Central memory CD8-positive, alpha-beta T cell (primary cell): Measurements from ENCODE around the gene TJP3.
"Not testable (repeated sequence)": the region's sequence is repeated elsewhere in the genome, so short reads cannot be mapped to it uniquely, and the experiment has no call there.

Experiments used
- ATAC-seq: fragments of 150-1000 bp; cut with Tn5 transposase; replicated peaks from 2 replicates; pipeline ENCODE4 v1.10.0; 2022; ENCODE audit warnings: mild to moderate bottlenecking, moderate FRiP score, moderate number of reproducible peaks; ENCODE audit not compliant: poor library complexity, severe bottlenecking; ENCODE audit errors: extremely low read depth
- DNase-seq, 2 donors: peaks; one replicate each; pipeline ENCODE4 v3.0.0; 2021; ENCODE audit warnings: low spot score in 2 of 2
- H3K27ac Mint-ChIP-seq: one replicate; pipeline ENCODE4 v1.8.0; 2022; ENCODE audit warnings: low read depth, mild to moderate bottlenecking, moderate library complexity, mixed read lengths
- H3K27me3 Mint-ChIP-seq: one replicate; pipeline ENCODE4 v1.8.0; 2022; ENCODE audit warnings: mixed read lengths
- H3K36me3 Mint-ChIP-seq: one replicate; pipeline ENCODE4 v1.8.0; 2022; ENCODE audit warnings: mild to moderate bottlenecking, moderate library complexity, mixed read lengths; ENCODE audit not compliant: insufficient read depth
- H3K4me1 Mint-ChIP-seq: one replicate; pipeline ENCODE4 v1.8.0; 2022; ENCODE audit warnings: mixed read lengths
- H3K4me3 Mint-ChIP-seq: one replicate; pipeline ENCODE4 v1.8.0; 2022; ENCODE audit warnings: mild to moderate bottlenecking, moderate library complexity, mixed read lengths
- H3K9me3 Mint-ChIP-seq: one replicate; pipeline ENCODE4 v1.8.0; 2022; ENCODE audit warnings: mixed read lengths

The TJP3 gene

GRCh38 chr19:3737487-3738205 is 29.5 kb downstream of the TJP3 start:
- Mint-ChIP-seq H3K27ac (peak overlapping the region; percentile 66), H3K27me3 (no peaks in the 10 kb centered on the region), H3K36me3 (no peaks in the 10 kb centered on the region), H3K9me3 (no peaks in the 10 kb centered on the region), H3K4me1 (no peaks in the 10 kb centered on the region), H3K4me3 (no peak overlapping the region)
- ATAC-seq (no peak), DNase-seq (no peak)

DNA sequence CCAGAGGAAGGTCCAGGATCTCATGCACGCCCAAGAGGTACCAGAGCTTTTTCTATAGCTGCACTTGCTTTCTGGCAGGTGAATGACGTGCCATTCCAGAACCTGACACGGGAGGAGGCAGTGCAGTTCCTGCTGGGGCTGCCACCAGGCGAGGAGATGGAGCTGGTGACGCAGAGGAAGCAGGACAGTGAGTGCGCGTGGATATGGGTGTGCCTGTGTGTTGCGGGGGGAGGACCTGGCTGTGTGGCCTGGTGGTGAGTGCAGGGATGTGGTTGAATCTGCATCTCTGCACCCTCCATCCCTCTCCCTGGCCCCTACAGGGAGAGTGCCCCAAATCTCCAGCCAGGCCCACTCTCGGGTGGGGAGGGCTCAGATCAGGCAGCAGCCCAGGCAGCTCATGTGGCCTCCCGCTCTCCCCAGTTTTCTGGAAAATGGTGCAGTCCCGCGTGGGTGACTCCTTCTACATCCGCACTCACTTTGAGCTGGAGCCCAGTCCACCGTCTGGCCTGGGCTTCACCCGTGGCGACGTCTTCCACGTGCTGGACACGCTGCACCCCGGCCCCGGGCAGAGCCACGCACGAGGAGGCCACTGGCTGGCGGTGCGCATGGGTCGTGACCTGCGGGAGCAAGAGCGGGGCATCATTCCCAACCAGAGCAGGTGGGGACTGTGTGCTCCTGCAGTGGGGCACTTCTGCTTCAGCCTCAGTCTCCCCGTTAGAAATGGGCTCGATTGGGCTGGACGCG is 30.5 kb downstream of the TJP3 start:
- no peak overlapping the region for H3K27ac Mint-ChIP-seq
- no peaks in the 10 kb centered on the region for H3K9me3 Mint-ChIP-seq
- no peaks in the 10 kb centered on the region for H3K27me3 Mint-ChIP-seq
- H3K4me3 Mint-ChIP-seq: no peak overlapping the region
- H3K36me3 Mint-ChIP-seq: no peaks in the 10 kb centered on the region
- H3K4me1 Mint-ChIP-seq: no peaks in the 10 kb centered on the region
- ATAC-seq (no peak), DNase-seq (no peak)

DNA sequence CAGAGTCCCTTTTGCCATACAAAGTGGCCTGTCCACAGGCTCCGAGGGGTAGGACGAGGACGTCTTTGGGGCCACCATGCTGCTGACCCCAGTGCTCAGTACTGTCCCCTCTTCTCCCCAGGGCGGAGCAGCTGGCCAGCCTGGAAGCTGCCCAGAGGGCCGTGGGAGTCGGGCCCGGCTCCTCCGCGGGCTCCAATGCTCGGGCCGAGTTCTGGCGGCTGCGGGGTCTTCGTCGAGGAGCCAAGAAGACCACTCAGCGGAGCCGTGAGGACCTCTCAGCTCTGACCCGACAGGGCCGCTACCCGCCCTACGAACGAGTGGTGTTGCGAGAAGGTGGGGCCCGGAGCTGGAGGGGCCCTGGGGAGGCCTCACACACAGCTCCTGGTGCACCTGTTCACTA is 32.2 kb downstream of the TJP3 start:
- ATAC-seq: no peak
- H3K9me3 Mint-ChIP-seq: no peaks in the 10 kb centered on the region
- H3K4me1 Mint-ChIP-seq: no peaks in the 10 kb centered on the region
- no peaks in the 10 kb centered on the region for H3K36me3 Mint-ChIP-seq
- H3K27ac Mint-ChIP-seq: no peak overlapping the region
- no peak overlapping the region for H3K4me3 Mint-ChIP-seq
- H3K27me3 Mint-ChIP-seq: no peaks in the 10 kb centered on the region
- DNase-seq: no peak

DNA sequence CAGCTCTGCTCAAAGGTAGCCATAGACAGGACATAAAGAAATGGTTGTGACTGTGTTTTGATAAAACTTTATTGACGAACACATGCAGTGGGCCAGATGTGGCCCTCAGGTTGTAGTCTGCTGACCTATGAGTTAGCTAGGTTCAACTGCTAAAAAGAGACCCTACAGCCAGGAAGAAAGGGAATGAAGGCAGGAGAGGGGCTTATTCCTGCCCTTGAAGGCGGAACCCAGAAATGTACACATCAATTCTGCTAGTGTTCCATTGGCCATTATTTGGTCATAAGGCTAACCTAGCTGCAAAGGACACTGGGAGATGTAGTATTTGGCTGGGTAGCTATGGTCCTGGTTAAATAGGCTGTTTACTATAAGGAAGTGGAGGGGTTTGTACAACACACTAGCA is 35.3 kb downstream of the TJP3 start:
- no peaks in the 10 kb centered on the region for H3K36me3 Mint-ChIP-seq
- DNase-seq (no peak), ATAC-seq (no peak)
- no peak overlapping the region for H3K27ac Mint-ChIP-seq
- H3K27me3 Mint-ChIP-seq: no peaks in the 10 kb centered on the region
- H3K9me3 Mint-ChIP-seq: no peaks in the 10 kb centered on the region
- H3K4me3 Mint-ChIP-seq: no peak overlapping the region
- no peaks in the 10 kb centered on the region for H3K4me1 Mint-ChIP-seq

GRCh38 chr19:3745363-3746045 is 37.3 kb downstream of the TJP3 start:
- Mint-ChIP-seq H3K9me3 (no peaks in the 10 kb centered on the region), H3K27me3 (no peaks in the 10 kb centered on the region), H3K4me1 (no peaks in the 10 kb centered on the region), H3K4me3 (no peak overlapping the region), H3K36me3 (peaks cover 2% of the 10 kb centered on the region), H3K27ac (no peak overlapping the region)
- no peak for DNase-seq
- ATAC-seq: no peak

DNA sequence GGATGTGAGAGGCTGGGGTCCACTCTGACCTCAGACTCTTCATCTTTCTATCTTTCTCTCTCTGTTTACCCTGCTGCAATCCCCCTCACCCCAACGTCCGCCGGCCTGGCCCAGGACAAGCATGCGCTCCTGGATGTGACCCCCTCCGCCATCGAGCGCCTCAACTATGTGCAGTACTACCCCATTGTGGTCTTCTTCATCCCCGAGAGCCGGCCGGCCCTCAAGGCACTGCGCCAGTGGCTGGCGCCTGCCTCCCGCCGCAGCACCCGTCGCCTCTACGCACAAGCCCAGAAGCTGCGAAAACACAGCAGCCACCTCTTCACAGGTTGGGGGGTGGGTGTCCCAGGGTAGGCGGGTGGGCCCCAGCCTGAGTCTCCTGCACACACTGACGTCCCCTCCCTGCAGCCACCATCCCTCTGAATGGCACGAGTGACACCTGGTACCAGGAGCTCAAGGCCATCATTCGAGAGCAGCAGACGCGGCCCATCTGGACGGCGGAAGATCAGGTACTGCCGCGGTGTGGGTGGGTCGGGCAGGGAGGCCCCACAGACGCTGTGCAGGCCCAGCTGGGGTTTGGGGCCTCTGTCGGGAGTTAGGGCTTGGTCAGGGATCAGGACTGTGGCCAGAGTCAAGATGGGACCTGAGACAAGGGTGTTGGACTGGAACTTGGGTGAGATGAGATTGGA is 38.3 kb downstream of the TJP3 start:
- H3K36me3 Mint-ChIP-seq: peaks cover 7% of the 10 kb centered on the region
- H3K27ac Mint-ChIP-seq: peak overlapping the region; percentile 46
- no peaks in the 10 kb centered on the region for H3K9me3 Mint-ChIP-seq
- no peaks in the 10 kb centered on the region for H3K4me1 Mint-ChIP-seq
- ATAC-seq (no peak), DNase-seq (no peak)
- H3K27me3 Mint-ChIP-seq: no peaks in the 10 kb centered on the region
- H3K4me3 Mint-ChIP-seq: no peak overlapping the region

- DNase-seq: no peak
- no peaks in the 10 kb centered on the region for H3K4me1 Mint-ChIP-seq
- no peaks in the 10 kb centered on the region for H3K27me3 Mint-ChIP-seq
- H3K27ac Mint-ChIP-seq: no peak overlapping the region
- no peak overlapping the region for H3K4me3 Mint-ChIP-seq
- no peaks in the 10 kb centered on the region for H3K9me3 Mint-ChIP-seq
- no peak for ATAC-seq
- peaks cover 7% of the 10 kb centered on the region for H3K36me3 Mint-ChIP-seq
Measured at GRCh38 chr19:3748965-3749364, 40.8 kb downstream of the TJP3 start.

GRCh38 chr19:3750211-3750610 is 42.0 kb downstream of the TJP3 start:
- Mint-ChIP-seq H3K9me3 (no peaks in the 10 kb centered on the region), H3K27me3 (no peaks in the 10 kb centered on the region), H3K4me3 (no peak overlapping the region), H3K27ac (no peak overlapping the region), H3K4me1 (peaks cover 6% of the 10 kb centered on the region), H3K36me3 (peaks cover 12% of the 10 kb centered on the region)
- DNase-seq (no peak), ATAC-seq (no peak)

DNA sequence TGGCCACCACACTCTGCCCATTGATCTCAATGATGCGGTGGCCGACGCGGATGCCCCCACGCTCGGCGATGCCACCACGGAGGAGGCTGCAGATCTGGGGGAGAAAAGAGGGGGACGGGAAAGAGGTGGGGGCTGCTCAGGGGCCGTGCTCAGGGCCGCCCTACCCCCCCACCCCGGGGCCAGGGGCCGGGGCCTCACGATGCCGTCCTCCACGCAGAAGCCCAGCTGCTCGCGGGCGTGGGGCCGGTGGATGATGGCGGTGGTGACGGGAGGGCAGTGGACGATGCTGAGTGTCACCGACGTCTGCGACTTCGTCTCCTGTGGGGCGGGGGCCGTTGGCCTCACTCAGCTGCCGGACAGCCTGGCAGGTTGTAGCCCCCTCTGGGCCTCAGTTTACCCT is 43.1 kb downstream of the TJP3 start:
- H3K36me3 Mint-ChIP-seq: peaks cover 13% of the 10 kb centered on the region
- ATAC-seq (no peak), DNase-seq (no peak)
- peaks cover 13% of the 10 kb centered on the region for H3K4me1 Mint-ChIP-seq
- no peaks in the 10 kb centered on the region for H3K9me3 Mint-ChIP-seq
- H3K27ac Mint-ChIP-seq: no peak overlapping the region
- no peaks in the 10 kb centered on the region for H3K27me3 Mint-ChIP-seq
- no peak overlapping the region for H3K4me3 Mint-ChIP-seq

- Mint-ChIP-seq H3K4me3 (no peak overlapping the region), H3K9me3 (no peaks in the 10 kb centered on the region), H3K36me3 (peaks cover 16% of the 10 kb centered on the region), H3K4me1 (peaks cover 13% of the 10 kb centered on the region), H3K27me3 (no peaks in the 10 kb centered on the region), H3K27ac (no peak overlapping the region)
- DNase-seq (no peak), ATAC-seq (no peak)
Measured at GRCh38 chr19:3752492-3752891, 44.3 kb downstream of the TJP3 start.

DNA sequence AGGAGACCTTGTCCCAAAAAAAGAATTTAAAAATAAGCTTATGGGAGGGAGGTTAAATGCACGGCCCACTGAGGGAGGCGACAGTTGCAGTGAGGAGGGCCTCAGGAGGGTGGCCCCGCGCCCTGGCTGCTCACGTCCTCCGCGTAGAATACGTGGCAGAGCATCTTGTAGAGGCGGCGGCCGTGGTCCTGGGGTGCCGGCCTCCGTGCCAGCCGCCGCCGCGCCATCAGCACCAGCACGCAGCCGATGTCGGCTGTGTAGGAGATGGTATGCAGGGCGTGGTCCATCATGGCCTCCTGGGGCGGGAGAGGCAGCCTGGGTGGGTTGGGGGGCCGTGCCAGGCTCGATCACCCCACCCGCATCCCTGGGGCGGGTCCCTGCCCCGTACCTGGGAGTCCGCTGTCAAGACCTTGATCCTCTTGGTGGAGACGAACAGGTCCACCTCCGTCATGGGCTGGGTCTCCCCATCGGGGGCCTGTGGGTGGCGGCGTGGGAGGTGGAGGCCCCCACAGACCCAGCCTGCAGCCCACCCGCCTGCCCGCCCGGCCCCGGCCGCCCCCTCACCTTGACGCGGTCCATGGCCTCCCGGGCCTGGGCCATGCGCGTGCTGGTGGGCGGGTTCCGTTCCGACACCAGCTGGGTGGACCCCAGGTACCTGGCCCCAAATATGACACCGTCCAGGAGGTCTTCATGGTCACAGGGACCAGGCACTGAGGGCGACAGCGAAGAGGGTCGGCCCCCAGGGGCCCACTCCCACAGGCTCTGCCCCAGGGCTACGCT is 45.6 kb downstream of the TJP3 start:
- ATAC-seq (no peak), DNase-seq (no peak)
- Mint-ChIP-seq H3K4me3 (no peak overlapping the region), H3K27me3 (no peaks in the 10 kb centered on the region), H3K27ac (no peak overlapping the region), H3K36me3 (peaks cover 24% of the 10 kb centered on the region), H3K4me1 (peaks cover 13% of the 10 kb centered on the region), H3K9me3 (no peaks in the 10 kb centered on the region)

DNA sequence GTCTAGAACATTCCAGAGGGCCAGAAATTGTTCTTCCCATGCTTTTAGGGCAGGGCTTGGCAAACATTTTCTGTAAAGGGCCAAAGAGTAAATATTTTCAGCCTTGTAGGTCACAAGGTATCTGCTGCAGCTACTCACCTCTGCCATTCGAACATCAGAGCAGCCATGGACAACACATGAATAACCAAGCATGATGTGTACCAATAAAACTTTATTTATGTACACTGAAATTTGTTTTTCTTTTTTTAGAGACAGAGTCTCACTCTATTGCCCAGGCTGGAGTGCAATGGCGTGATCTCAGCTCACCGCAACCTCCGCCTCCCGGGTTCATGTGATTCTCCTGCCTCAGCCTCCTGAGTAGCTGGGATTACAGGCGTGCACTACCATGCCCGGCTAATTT is 49.5 kb downstream of the TJP3 start:
- not testable (repeated sequence) for H3K27ac Mint-ChIP-seq

More for the DNA sequence above, 49.5 kb downstream of the TJP3 start:
- not testable (repeated sequence) for H3K4me3 Mint-ChIP-seq, ATAC-seq, H3K9me3 Mint-ChIP-seq, H3K27me3 Mint-ChIP-seq, DNase-seq
- Mint-ChIP-seq H3K36me3 (peaks cover 37% of the 10 kb centered on the region), H3K4me1 (peaks cover 33% of the 10 kb centered on the region)
